LNCaP clone FGC (cell line): ENCODE measurements around the gene TPM3.

Experiments
- DNase-seq: peaks from one replicate; pipeline ENCODE4 v3.0.0-alpha.2; 2011; ENCODE audit warnings: low read depth
- H3K4me3 ChIP-seq: 2 replicates; pipeline ENCODE4 v1.5.1; 2011; ENCODE audit warnings: mild to moderate bottlenecking, low read depth, low read length, control low read depth
- TF ChIP-seq, protein P1 (sequence below): IDR thresholded peaks from 2 replicates; pipeline ENCODE4 v1.5.1; 2012; ENCODE audit warnings: mild to moderate bottlenecking; ENCODE audit not compliant: control insufficient read depth, insufficient read depth; ENCODE audit errors: extremely low read depth

The TPM3 gene

DNA sequence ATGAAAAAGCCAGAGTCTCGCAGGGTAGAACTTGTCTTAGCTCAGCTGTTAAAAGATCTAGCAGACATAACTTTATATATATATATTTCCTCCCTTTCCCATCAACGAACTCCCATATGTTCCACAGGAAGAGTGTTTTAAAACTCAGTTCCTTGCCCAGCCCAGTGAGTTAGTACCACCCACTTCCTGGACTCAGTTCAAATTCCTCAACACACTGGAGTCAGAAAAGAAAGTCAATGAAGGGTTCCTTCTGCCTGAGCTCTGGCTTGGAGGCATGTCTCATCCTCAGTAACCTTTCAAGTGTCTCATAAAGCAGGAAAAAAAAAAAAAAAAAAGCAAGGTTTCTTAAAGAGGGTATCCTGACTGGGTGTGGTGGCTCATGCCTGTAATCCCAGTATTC, 15.6 kb downstream of the TPM3 start:
- H3K4me3 ChIP-seq = no peak overlapping the region
- no peak for DNase-seq
- TF ChIP-seq, protein P1, sequence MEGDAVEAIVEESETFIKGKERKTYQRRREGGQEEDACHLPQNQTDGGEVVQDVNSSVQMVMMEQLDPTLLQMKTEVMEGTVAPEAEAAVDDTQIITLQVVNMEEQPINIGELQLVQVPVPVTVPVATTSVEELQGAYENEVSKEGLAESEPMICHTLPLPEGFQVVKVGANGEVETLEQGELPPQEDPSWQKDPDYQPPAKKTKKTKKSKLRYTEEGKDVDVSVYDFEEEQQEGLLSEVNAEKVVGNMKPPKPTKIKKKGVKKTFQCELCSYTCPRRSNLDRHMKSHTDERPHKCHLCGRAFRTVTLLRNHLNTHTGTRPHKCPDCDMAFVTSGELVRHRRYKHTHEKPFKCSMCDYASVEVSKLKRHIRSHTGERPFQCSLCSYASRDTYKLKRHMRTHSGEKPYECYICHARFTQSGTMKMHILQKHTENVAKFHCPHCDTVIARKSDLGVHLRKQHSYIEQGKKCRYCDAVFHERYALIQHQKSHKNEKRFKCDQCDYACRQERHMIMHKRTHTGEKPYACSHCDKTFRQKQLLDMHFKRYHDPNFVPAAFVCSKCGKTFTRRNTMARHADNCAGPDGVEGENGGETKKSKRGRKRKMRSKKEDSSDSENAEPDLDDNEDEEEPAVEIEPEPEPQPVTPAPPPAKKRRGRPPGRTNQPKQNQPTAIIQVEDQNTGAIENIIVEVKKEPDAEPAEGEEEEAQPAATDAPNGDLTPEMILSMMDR = no peak

DNA sequence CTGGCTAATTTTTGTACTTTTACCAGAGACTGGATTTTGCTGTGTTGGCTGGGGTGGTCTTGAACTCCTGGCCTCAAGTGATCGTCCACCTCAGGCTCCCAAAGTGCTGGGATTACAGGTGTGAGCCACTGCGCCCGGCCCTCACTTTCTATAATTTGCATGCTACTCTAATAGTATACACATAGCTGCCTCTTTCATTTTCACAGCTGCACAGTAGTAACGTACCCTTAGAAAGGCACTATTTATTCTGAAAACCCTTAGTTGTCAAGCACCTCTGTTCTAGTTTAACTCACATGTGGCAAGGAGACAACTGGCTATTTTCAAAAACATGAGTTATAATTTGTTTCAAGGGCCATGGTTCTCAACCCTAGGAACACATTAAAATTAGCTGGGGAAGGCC, 17.2 kb downstream of the TPM3 start:
- DNase-seq = no peak
- TF ChIP-seq, protein P1 = no peak
- no peak overlapping the region for H3K4me3 ChIP-seq

DNA sequence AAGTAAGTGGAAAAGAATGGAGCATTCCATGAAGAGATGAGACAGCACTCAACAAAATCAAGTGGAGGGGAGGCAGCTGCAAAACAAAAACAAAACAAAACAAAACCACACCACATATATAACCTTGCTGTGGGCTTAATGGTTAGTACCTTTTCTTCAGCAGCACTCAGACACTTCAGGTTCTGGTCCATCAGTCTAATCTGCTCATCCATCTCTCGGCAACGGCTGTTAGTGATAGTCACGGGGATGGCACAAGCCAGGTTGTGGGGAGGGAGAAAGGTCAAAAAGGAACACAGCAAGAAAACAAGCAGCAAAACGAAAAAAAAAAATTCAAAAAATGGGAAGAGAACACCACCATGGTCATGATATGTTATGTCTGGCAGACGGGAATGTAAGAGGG, 20.0 kb downstream of the TPM3 start:
- no peak for DNase-seq
- no peak overlapping the region for H3K4me3 ChIP-seq
- TF ChIP-seq, protein P1 = no peak

DNA sequence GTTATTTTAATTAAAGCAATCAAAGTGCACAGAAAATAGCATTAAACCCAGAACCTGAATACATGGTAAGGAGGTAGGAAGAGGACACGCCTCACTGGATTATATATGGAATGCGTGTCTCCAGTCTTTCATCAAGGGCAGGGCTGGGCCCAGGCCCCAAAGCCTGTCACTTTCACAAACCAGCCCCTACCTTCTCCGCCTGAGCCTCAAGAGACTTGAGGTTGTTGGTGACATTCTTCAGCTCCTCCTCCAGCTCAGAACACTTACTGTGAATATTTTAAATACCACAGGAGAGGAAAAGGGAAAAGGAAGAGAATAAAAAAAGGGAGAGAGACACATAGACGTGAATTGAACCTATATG, 20.7 kb downstream of the TPM3 start:
- DNase-seq = no peak
- TF ChIP-seq, protein P1 = no peak
- H3K4me3 ChIP-seq = no peak overlapping the region

DNA sequence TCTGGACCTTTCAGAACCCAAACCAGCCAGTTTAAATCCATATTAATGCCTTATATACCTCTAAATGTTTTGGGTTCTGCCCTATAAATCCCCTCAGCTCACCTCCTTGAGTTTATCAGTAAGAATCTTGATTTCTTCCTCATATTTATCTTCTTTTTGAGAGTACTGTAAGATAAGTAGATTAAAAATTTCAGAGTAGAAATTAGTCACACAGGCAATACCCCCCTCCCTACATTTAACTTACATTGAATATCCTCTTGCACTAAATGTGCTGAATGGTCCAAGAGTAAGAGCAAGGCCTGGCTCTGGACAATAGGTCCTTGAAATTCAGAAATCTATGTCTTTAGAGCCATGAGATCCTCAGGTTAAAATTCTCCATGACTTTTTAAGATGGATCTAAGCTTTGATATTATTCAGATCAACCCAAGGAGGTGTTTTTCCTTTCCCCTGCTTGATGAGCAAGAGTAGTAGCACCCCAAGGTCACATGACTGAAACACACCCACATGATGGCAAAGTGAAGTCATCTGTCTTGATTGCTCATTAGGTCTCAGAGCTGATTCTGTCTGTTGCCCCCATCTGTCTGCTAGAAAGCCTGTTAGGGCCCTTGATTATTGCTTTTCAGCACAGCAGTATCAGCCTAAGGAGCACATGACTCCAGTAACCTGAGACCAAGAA, 21.2 kb downstream of the TPM3 start:
- TF ChIP-seq, protein P1 = no peak
- no peak for DNase-seq
- no peak overlapping the region for H3K4me3 ChIP-seq

DNA sequence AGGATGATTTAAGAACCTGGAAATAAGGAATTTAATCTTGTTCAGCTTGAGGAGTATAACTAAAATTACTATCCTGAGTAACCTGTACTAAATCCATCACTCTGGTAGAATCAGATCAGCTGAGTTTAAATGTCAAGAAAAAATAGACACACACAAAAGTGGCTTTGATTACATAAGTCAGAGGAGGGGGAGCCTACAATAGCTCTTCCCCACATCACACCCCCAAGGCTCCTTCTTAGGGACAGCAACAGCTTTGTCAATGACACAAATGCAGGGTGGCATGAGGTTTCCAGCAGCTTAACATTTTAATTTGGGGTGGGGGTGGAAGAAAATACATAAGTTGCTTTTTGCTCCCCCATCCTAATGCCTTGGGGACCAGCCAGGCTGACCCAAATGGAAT, 24.4 kb downstream of the TPM3 start:
- H3K4me3 ChIP-seq = no peak overlapping the region
- TF ChIP-seq, protein P1 = no peak
- DNase-seq = no peak

DNA sequence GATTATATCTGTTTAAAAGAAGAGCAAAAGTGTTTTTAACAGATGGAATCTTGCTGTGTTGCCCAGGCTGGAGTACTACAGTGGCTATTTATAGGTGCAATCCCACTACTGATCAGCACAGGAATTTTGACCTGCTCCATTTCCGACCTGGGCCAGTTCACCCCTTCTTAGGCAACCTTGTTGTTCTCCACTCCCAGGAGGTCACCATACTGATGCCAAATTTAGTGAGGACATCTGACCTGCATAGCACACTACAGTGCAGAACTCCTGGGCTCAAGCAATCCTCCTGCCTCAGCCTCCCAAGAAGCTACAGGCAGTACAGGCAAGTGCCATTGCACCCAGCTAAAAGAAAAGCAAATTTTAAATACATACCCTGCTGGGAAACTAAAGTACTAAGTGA, 25.7 kb downstream of the TPM3 start:
- DNase-seq = no peak
- TF ChIP-seq, protein P1 = no peak
- H3K4me3 ChIP-seq = no peak overlapping the region
